H1 (cell line): Measurements from ENCODE around the gene WLS. TPM values are rescaled to one million over a fixed set of nuclear protein-coding genes. Genes with fewer than 3 reads are reported as not detected.

Experiments
- CTCF ChIA-PET: fragments of 300-600 bp; sonication (Branson Sonifier 250); formaldehyde crosslinking; loops from one replicate; lab custom pipeline; 2021; ENCODE audit not compliant: partially characterized antibody; lab: Charles Lee
- POLR2A ChIA-PET: fragments of 300-600 bp; sonication (Branson Sonifier 250); formaldehyde crosslinking; loops from one replicate; lab custom pipeline; 2021; ENCODE audit warnings: inconsistent platforms; ENCODE audit not compliant: partially characterized antibody; lab: Charles Lee
- DNase-seq, 2 experiments: peaks; one replicate each; pipeline versions ENCODE4 v3.0.0 to v3.0.0-alpha.2; 2010 to 2022; ENCODE audit warnings: low spot score in 2 of 2, low read depth in 1 of 2, mixed read lengths in 1 of 2
- FAIRE-seq: peaks from 2 replicates; lab custom pipeline; 2011; peaks lifted over from hg19 to GRCh38; lab: Jason Lieb, UNC
- H2AFZ ChIP-seq: 2 replicates; pipeline ENCODE4 v1.8.1; 2012; ENCODE audit warnings: low read length, inconsistent platforms
- H2AK5ac ChIP-seq: 2 replicates; pipeline ENCODE4 v1.6.1; 2013; ENCODE audit warnings: low read depth, low read length
- H2BK120ac ChIP-seq: replicated peaks from 2 replicates; pipeline ENCODE3; 2013; ENCODE audit warnings: low read depth, low read length, inconsistent platforms
- H2BK12ac ChIP-seq: 2 replicates; pipeline ENCODE4 v1.6.1; 2013; ENCODE audit warnings: low read depth, low read length
- H2BK15ac ChIP-seq: 2 replicates; pipeline ENCODE4 v1.6.1; 2013; ENCODE audit warnings: low read length
- H2BK20ac ChIP-seq: 2 replicates; pipeline ENCODE4 v1.6.1; 2013; ENCODE audit warnings: low read length
- H2BK5ac ChIP-seq: 2 replicates; pipeline ENCODE4 v1.6.1; 2013; ENCODE audit warnings: low read depth, low read length
- H3K14ac ChIP-seq: 2 replicates; pipeline ENCODE4 v1.6.1; 2013; ENCODE audit warnings: inconsistent platforms; ENCODE audit not compliant: insufficient read length
- H3K18ac ChIP-seq: 2 replicates; pipeline ENCODE4 v1.6.1; 2013; ENCODE audit warnings: low read length; ENCODE audit errors: extremely low read depth
- H3K23ac ChIP-seq: 2 replicates; pipeline ENCODE4 v1.6.1; 2013; ENCODE audit warnings: inconsistent platforms; ENCODE audit not compliant: insufficient read length
- H3K23me2 ChIP-seq: 2 replicates; pipeline ENCODE4 v1.6.1; 2013; ENCODE audit warnings: low read depth, low read length
- H3K27ac ChIP-seq: 2 replicates; pipeline ENCODE4 v1.6.1; 2011; ENCODE audit warnings: low read depth, low read length, inconsistent platforms
- H3K27me3 ChIP-seq, 4 experiments: replicated peaks in 1 of 4; 1 replicate in 1 of 4; 2 replicates in 3 of 4; pipeline versions ENCODE4 v1.6.1 to v1.8.1; 2011 to 2013; ENCODE audit warnings: low read length in 3 of 4, mild to moderate bottlenecking in 3 of 4, inconsistent platforms in 2 of 4, mixed read lengths in 2 of 4, moderate library complexity in 1 of 4; ENCODE audit not compliant: control insufficient read depth in 3 of 4, insufficient read depth in 3 of 4; ENCODE audit errors: extremely low read depth in 1 of 4
- H3K36me3 ChIP-seq, 4 experiments: 2 replicates each; pipeline versions ENCODE4 v1.6.1 to v1.8.1; 2011 to 2013; ENCODE audit warnings: mild to moderate bottlenecking in 4 of 4, low read length in 3 of 4, moderate library complexity in 2 of 4, control low read depth in 1 of 4, inconsistent platforms in 1 of 4; ENCODE audit not compliant: insufficient read depth in 4 of 4, control insufficient read depth in 2 of 4
- H3K4ac ChIP-seq: replicated peaks from 2 replicates; pipeline ENCODE3; 2013; ENCODE audit warnings: low read length, low read depth, mixed read lengths, inconsistent platforms; ENCODE audit not compliant: insufficient read length
- H3K4me1 ChIP-seq, 4 experiments: replicated peaks in 1 of 4; 1 replicate in 1 of 4; 2 replicates in 3 of 4; pipeline versions ENCODE4 v1.6.1 to v1.8.1; 2011 to 2013; ENCODE audit warnings: low read length in 3 of 4, inconsistent platforms in 2 of 4, mixed read lengths in 1 of 4; ENCODE audit not compliant: insufficient read depth in 4 of 4, control insufficient read depth in 3 of 4
- H3K4me2 ChIP-seq, 2 experiments: 2 replicates each; pipeline versions ENCODE4 v1.6.1 to v1.8.1; 2011 to 2013; ENCODE audit warnings: low read depth in 2 of 2, low read length in 2 of 2, control low read depth in 1 of 2, inconsistent platforms in 1 of 2, mild to moderate bottlenecking in 1 of 2; ENCODE audit not compliant: insufficient read depth in 1 of 2
- H3K4me3 ChIP-seq, 4 experiments: fragments of 200-600, 300-600 bp in 1 of 4; sonication (generic), shearing (Covaris generic), sonication (Bioruptor Twin) in 1 of 4; 2 replicates each; pipeline versions ENCODE4 v1.5.1 to v1.8.1; 2011 to 2016; ENCODE audit warnings: low read length in 4 of 4, low read depth in 3 of 4, control low read depth in 2 of 4, inconsistent platforms in 2 of 4, mild to moderate bottlenecking in 2 of 4, mixed read lengths in 1 of 4, moderate library complexity in 1 of 4; ENCODE audit not compliant: insufficient read depth in 2 of 4; ENCODE audit errors: extremely low read depth in 1 of 4
- H3K56ac ChIP-seq: replicated peaks from 2 replicates; pipeline ENCODE3; 2013; ENCODE audit warnings: low read depth, mild to moderate bottlenecking, mixed read lengths, low read length, inconsistent platforms; ENCODE audit not compliant: insufficient read length
- H3K79me1 ChIP-seq: 2 replicates; pipeline ENCODE4 v1.6.1; 2013; ENCODE audit warnings: low read depth, low read length, control low read depth
- H3K79me2 ChIP-seq, 2 experiments: 2 replicates each; pipeline versions ENCODE4 v1.6.1 to v1.8.1; 2012 to 2013; ENCODE audit warnings: low read length in 2 of 2, mild to moderate bottlenecking in 2 of 2, inconsistent platforms in 1 of 2; ENCODE audit not compliant: insufficient read depth in 2 of 2, control insufficient read depth in 1 of 2
- H3K9ac ChIP-seq, 4 experiments: replicated peaks in 1 of 4; 1 replicate in 1 of 4; 2 replicates in 3 of 4; pipeline versions ENCODE4 v1.6.1 to v1.8.1; 2011 to 2013; ENCODE audit warnings: low read depth in 3 of 4, low read length in 3 of 4, control low read depth in 2 of 4, mild to moderate bottlenecking in 2 of 4, moderate library complexity in 2 of 4, inconsistent platforms in 1 of 4; ENCODE audit errors: extremely low read depth in 1 of 4
- H3K9me3 ChIP-seq, 2 experiments: 2 replicates each; pipeline versions ENCODE4 v1.6.1 to v1.8.1; 2012 to 2013; ENCODE audit warnings: mild to moderate bottlenecking in 2 of 2, moderate library complexity in 2 of 2, control low read depth in 1 of 2, inconsistent platforms in 1 of 2, low read depth in 1 of 2, low read length in 1 of 2, mixed read lengths in 1 of 2; ENCODE audit not compliant: insufficient read depth in 2 of 2
- H4K20me1 ChIP-seq, 2 experiments: replicated peaks in 1 of 2; 2 replicates each; pipeline versions ENCODE3 to v1.8.1; 2011 to 2013; ENCODE audit warnings: inconsistent platforms in 2 of 2, low read length in 2 of 2, mild to moderate bottlenecking in 1 of 2; ENCODE audit not compliant: insufficient read depth in 2 of 2, control insufficient read depth in 1 of 2
- H4K5ac ChIP-seq: 2 replicates; pipeline ENCODE4 v1.6.1; 2013; ENCODE audit warnings: low read length, low read depth, mixed read lengths, inconsistent platforms; ENCODE audit not compliant: insufficient read length
- H4K8ac ChIP-seq: 2 replicates; pipeline ENCODE4 v1.8.0; 2013; ENCODE audit warnings: mild to moderate bottlenecking, moderate library complexity, low read length, inconsistent platforms; ENCODE audit not compliant: insufficient read depth; ENCODE audit errors: extremely low read depth
- H4K91ac ChIP-seq: replicated peaks from 2 replicates; pipeline ENCODE3; 2013; ENCODE audit warnings: low read length, mixed read lengths, inconsistent platforms; ENCODE audit not compliant: insufficient read length
- BCL11A ChIP-seq, 2 experiments: IDR thresholded peaks; one replicate each; pipeline ENCODE4 v1.6.1; 2011; ENCODE audit warnings: low read depth in 2 of 2, low read length in 2 of 2, mild to moderate bottlenecking in 2 of 2
- CREB1 ChIP-seq: IDR thresholded peaks from 2 replicates; pipeline ENCODE4 v1.6.1; 2012; ENCODE audit warnings: inconsistent platforms
- CTCF ChIP-seq, 3 experiments: IDR thresholded peaks; 1 replicate in 2 of 3; 2 replicates in 1 of 3; pipeline versions ENCODE4 v1.5.1 to v1.6.1; 2011; ENCODE audit warnings: low read length in 3 of 3, mild to moderate bottlenecking in 3 of 3, inconsistent platforms in 2 of 3, low read depth in 1 of 3, moderate library complexity in 1 of 3; ENCODE audit not compliant: insufficient read depth in 1 of 3; ENCODE audit errors: control extremely low read depth in 1 of 3
- EGR1 ChIP-seq: IDR thresholded peaks from 2 replicates; pipeline ENCODE4 v1.6.1; 2011; ENCODE audit warnings: low read depth, low read length, borderline replicate concordance
- EZH2 ChIP-seq: fragments of 200-600 bp; sonication (generic); IDR thresholded peaks from 2 replicates; pipeline ENCODE4 v1.7.1; 2012; ENCODE audit warnings: low read depth, mild to moderate bottlenecking, moderate library complexity, low read length, inconsistent platforms; ENCODE audit not compliant: severe bottlenecking
- KDM1A ChIP-seq: fragments of 200-600, 300-600 bp; sonication (generic); IDR thresholded peaks from 2 replicates; pipeline ENCODE4 v1.7.1; 2016; ENCODE audit warnings: mild to moderate bottlenecking, low read length, borderline replicate concordance
- NRF1 ChIP-seq: IDR thresholded peaks from 2 replicates; pipeline ENCODE4 v1.6.1; 2011; ENCODE audit warnings: mild to moderate bottlenecking, low read depth, low read length, improper control_type of control experiment
- PHF8 ChIP-seq: fragments of 200-600 bp; sonication (generic); conservative IDR thresholded peaks from 2 replicates; pipeline ENCODE4 v1.7.1; 2012; ENCODE audit warnings: low read depth, mild to moderate bottlenecking, inconsistent platforms, low read length, moderate library complexity
- POU5F1 ChIP-seq: IDR thresholded peaks from 2 replicates; pipeline ENCODE4 v1.6.1; 2011; ENCODE audit warnings: low read depth, mild to moderate bottlenecking, low read length, moderate library complexity
- SP4 ChIP-seq: IDR thresholded peaks from 2 replicates; pipeline ENCODE4 v1.6.1; 2012; ENCODE audit warnings: low read length, inconsistent platforms
- WGBS, 2 experiments: shearing (Covaris generic) in 1 of 2; methylation state at CpG; one replicate each; pipeline versions ENCODE4 v1.1.6 to v1.1.7; 2013 to 2015; ENCODE audit warnings: low lambda C conversion rate in 2 of 2, mixed read lengths in 2 of 2, inconsistent platforms in 1 of 2, low coverage in 1 of 2, missing lambda C conversion rate in 1 of 2; ENCODE audit not compliant: insufficient replicate concordance in 2 of 2, insufficient coverage in 1 of 2, insufficient read length in 1 of 2; ENCODE audit errors: extremely low coverage in 1 of 2, missing lambda C conversion rate in 1 of 2; 5-methylcytosine and 5-hydroxymethylcytosine counted together
- polyA plus RNA-seq, 7 experiments: library from polyadenylated mRNA; depleted of rRNA in 3 of 7; stranded (reverse) in 5 of 7; unstranded in 2 of 7; fragments of >200 nt in 5 of 7; fragments of 200-250 nt in 2 of 7; gene quantifications; 1 replicate in 5 of 7; 2 replicates in 1 of 7; 4 replicates in 1 of 7; pipeline versions ENCODE4 v1.2.1 to v1.2.3, GENCODE V29; 2011 to 2013; ENCODE audit warnings: missing spikeins in 2 of 7, mixed read lengths in 2 of 7
- total RNA-seq: library from RNA; stranded (reverse); fragmentation: NEBNext Ultra II Directional; extraction: Animal tissue kit (Norgen Biotek cat#: 25700); gene quantifications from 2 replicates; pipeline ENCODE4 v1.2.1, GENCODE V29; 2021

WLS gene
- total and polyA plus RNA-seq, 2 of the 8 experiments (the other 6 are each of a cell fraction or from before 2014, with no cell fraction given) = 1.2 to 2.7 TPM

- Histone ChIP-seq H4K5ac (no peak overlapping the region), H2BK5ac (no peak overlapping the region), H3K4me2 (no peak overlapping the region), H2AK5ac (no peak overlapping the region), H4K8ac (no peak overlapping the region), H3K14ac (no peak overlapping the region), H2BK20ac (no peak overlapping the region), H3K23me2 (no peaks in the 10 kb centered on the region), H3K27me3 (no peaks in the 10 kb centered on the region), H2BK120ac (no peak overlapping the region), H3K56ac (no peak overlapping the region), H2AFZ (no peak overlapping the region), H3K36me3 (no peaks in the 10 kb centered on the region), H3K79me2 (no peaks in the 10 kb centered on the region), H3K9ac (no peak overlapping the region), H3K27ac (no peak overlapping the region), H4K20me1 (no peaks in the 10 kb centered on the region), H3K4me3 (no peak overlapping the region), H3K23ac (no peak overlapping the region), H3K4ac (no peak overlapping the region), H3K18ac (no peak overlapping the region), H3K9me3 (no peaks in the 10 kb centered on the region), H3K79me1 (no peaks in the 10 kb centered on the region), H2BK15ac (no peak overlapping the region), H4K91ac (no peak overlapping the region), H3K4me1 (peaks cover 0 to 3% (median 0%) of the 10 kb centered on the region in 4 experiments; a peak in 1 of 7 replicates), H2BK12ac (no peak overlapping the region)
- no peak for DNase-seq
- no peak for FAIRE-seq
- POLR2A ChIA-PET = interaction anchor here (1.0 kb wide), 1 partner anchor 118 kb away, joined by 3 read pairs; no protein-coding TSS in a partner anchor
- WGBS, 2 experiments = 92% methylated on average over 7 of the region's 7 CpGs; no CpG with 5 or more reads in 1 of the 2 experiments
- CTCF ChIA-PET = interaction anchor here (0.9 to 2.7 kb wide), 5 partner anchors 9 to 144 kb away, joined by 3 to 10 read pairs (median 5); no protein-coding TSS in a partner anchor
- TF ChIP-seq EZH2 = no peak
- TF ChIP-seq PHF8 = no peak
- TF ChIP-seq EGR1 = no peak
- TF ChIP-seq KDM1A = no peak
- TF ChIP-seq POU5F1 = no peak
- TF ChIP-seq CTCF (IDR thresholded peaks at IDR 0.05; ENCODE audit: control extremely low read depth in 1 of 3, insufficient read depth in 1 of 3, low read depth in 1 of 3, low read length in 3 of 3) = no peak
- TF ChIP-seq NRF1 = no peak
- no peak for TF ChIP-seq BCL11A (IDR thresholded peaks at IDR 0.05; ENCODE audit: low read depth in 2 of 2, low read length in 2 of 2)
- TF ChIP-seq SP4 = no peak
- TF ChIP-seq CREB1 = no peak
These were observed 30.6 kb downstream of the WLS start for GRCh38 chr1:68201546-68202238.
